Naive thymus-derived CD4-positive, alpha-beta T cell (primary cell): Measurements from ENCODE around the gene ANKRD36B. TPM values are rescaled to one million over a fixed set of nuclear protein-coding genes. Genes with fewer than 3 reads are reported as not detected.
A peak's percentile ranks its signal among the peaks of the same experiment; 100 is the strongest.
"Not testable (repeated sequence)": the region's sequence is repeated elsewhere in the genome, so short reads cannot be mapped to it uniquely, and the experiment has no call there.

ENCODE experiments used
- ATAC-seq: fragments of 150-1000 bp; cut with Tn5 transposase; 2 replicates; pipeline ENCODE4 v1.10.0; 2021; ENCODE audit warnings: mild to moderate bottlenecking, moderate library complexity
- CTCF ChIA-PET: fragments of 350-600 bp; sonication (Branson Sonifier 250); formaldehyde crosslinking; loops from one replicate; lab custom pipeline; 2021; ENCODE audit warnings: antibody characterized with exemption; lab: Charles Lee
- POLR2A ChIA-PET: fragments of 350-600 bp; sonication (Branson Sonifier 250); formaldehyde crosslinking; loops from one replicate; lab custom pipeline; 2021; ENCODE audit warnings: antibody characterized with exemption, inconsistent platforms; lab: Charles Lee
- DNase-seq, 9 donors: peaks; one replicate each; pipeline versions ENCODE4 v3.0.0 to v3.0.0-alpha.2; 2020 to 2022; ENCODE audit warnings: mixed read lengths in 1 of 9
- H3K27ac ChIP-seq: one replicate; pipeline ENCODE4 v1.7.0; 2013; ENCODE audit warnings: mild to moderate bottlenecking, low read depth, low read length, moderate library complexity
- H3K27me3 ChIP-seq, 2 donors: one replicate each; pipeline ENCODE4 v1.7.0; 2013; ENCODE audit warnings: low read length in 2 of 2, mild to moderate bottlenecking in 2 of 2, moderate library complexity in 2 of 2; ENCODE audit not compliant: control insufficient read depth in 2 of 2, insufficient read depth in 2 of 2
- H3K36me3 ChIP-seq, 3 experiments: 1 replicate in 2 of 3; 2 replicates in 1 of 3; pipeline ENCODE4 v1.7.0; 2013; ENCODE audit warnings: low read length in 3 of 3, mild to moderate bottlenecking in 3 of 3, moderate library complexity in 1 of 3; ENCODE audit not compliant: insufficient read depth in 3 of 3, control insufficient read depth in 2 of 3
- H3K4me1 ChIP-seq, 2 donors: one replicate each; pipeline ENCODE4 v1.7.0; 2013; ENCODE audit warnings: low read length in 2 of 2, mild to moderate bottlenecking in 2 of 2, moderate library complexity in 1 of 2; ENCODE audit not compliant: control insufficient read depth in 2 of 2, insufficient read depth in 2 of 2
- H3K4me3 ChIP-seq: 2 replicates; pipeline ENCODE4 v1.7.0; 2013; ENCODE audit warnings: mild to moderate bottlenecking, low read length
- H3K9me3 ChIP-seq, 3 experiments: 1 replicate in 2 of 3; 2 replicates in 1 of 3; pipeline ENCODE4 v1.7.0; 2013; ENCODE audit warnings: low read length in 3 of 3; ENCODE audit not compliant: control insufficient read depth in 2 of 3
- H3K27ac Mint-ChIP-seq, 9 donors: one replicate each; pipeline ENCODE4 v1.8.0; 2020 to 2022; ENCODE audit warnings: mixed read lengths in 9 of 9, mild to moderate bottlenecking in 8 of 9, moderate library complexity in 5 of 9, inconsistent platforms in 2 of 9
- H3K27me3 Mint-ChIP-seq, 5 donors: one replicate each; pipeline ENCODE4 v1.8.0; 2021 to 2022; ENCODE audit warnings: mixed read lengths in 5 of 5, mild to moderate bottlenecking in 1 of 5
- H3K36me3 Mint-ChIP-seq, 5 donors: one replicate each; pipeline ENCODE4 v1.8.0; 2020 to 2022; ENCODE audit warnings: mixed read lengths in 5 of 5, mild to moderate bottlenecking in 3 of 5, inconsistent platforms in 1 of 5
- H3K4me1 Mint-ChIP-seq, 7 donors: one replicate each; pipeline ENCODE4 v1.8.0; 2020 to 2022; ENCODE audit warnings: mixed read lengths in 7 of 7, mild to moderate bottlenecking in 3 of 7, inconsistent platforms in 1 of 7
- H3K4me3 Mint-ChIP-seq, 10 donors: one replicate each; pipeline ENCODE4 v1.8.0; 2020 to 2022; ENCODE audit warnings: mild to moderate bottlenecking in 10 of 10, mixed read lengths in 10 of 10, moderate library complexity in 6 of 10, inconsistent platforms in 2 of 10
- H3K9me3 Mint-ChIP-seq, 11 donors: one replicate each; pipeline ENCODE4 v1.8.0; 2020 to 2022; ENCODE audit warnings: mixed read lengths in 11 of 11, mild to moderate bottlenecking in 4 of 11, inconsistent platforms in 1 of 11, moderate library complexity in 1 of 11
- intact Hi-C, 2 donors: fragments of 100-400 bp; cut with micrococcal nuclease; formaldehyde crosslinking; loops; one replicate each; pipeline ENCODE4 v1.15.1; 2023
- polyA plus RNA-seq, 2 donors: library from polyadenylated mRNA; unstranded; fragments of 300-500 nt; fragmentation: Illumina TruSeq; gene quantifications; one replicate each; pipeline ENCODE4 v1.2.3, GENCODE V29; 2021
- total RNA-seq, 6 experiments: library from RNA in 5 of 6; stranded (reverse) in 5 of 6; gene quantifications; 1 replicate in 5 of 6; 2 replicates in 1 of 6; pipeline ENCODE4 v1.2.3 and lab custom pipeline; 2021 to 2026

ANKRD36B gene
- total and polyA plus RNA-seq, 7 experiments from 2014 or later, result 17.1 to 81.3 (median 70.6) TPM

DNA sequence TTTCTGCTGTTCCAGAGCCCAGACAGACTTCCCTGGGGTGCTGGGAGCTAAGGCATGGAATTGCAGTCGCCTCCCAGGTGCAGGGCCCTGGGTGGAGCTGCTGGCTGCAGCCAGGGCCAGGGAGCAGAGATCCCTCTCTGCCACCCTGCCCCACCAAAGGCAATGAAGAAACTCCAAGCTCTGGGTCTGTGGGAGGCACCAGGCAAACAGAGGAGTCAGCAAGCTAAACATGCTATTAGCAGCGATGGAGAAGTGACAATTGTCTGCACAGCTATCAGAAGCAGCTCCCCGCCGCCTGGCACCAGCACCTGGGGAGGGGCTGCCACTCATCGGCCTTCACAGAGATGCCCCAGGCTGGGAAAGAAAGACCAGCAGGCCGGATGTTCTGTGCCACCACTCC, 28.2 kb upstream of the ANKRD36B start:
- Mint-ChIP-seq H3K27me3 (no peaks in the 10 kb centered on the region), H3K36me3 (no peaks in the 10 kb centered on the region), H3K27ac (no peak overlapping the region), H3K4me1 (no peaks in the 10 kb centered on the region), H3K4me3 (no peak overlapping the region), H3K9me3 (no peaks in the 10 kb centered on the region)
- POLR2A ChIA-PET, result no interaction called here
- Histone ChIP-seq H3K27me3 (no peaks in the 10 kb centered on the region), H3K36me3 (no peaks in the 10 kb centered on the region), H3K9me3 (no peaks in the 10 kb centered on the region), H3K4me3 (no peak overlapping the region), H3K4me1 (no peaks in the 10 kb centered on the region), H3K27ac (no peak overlapping the region)
- no peak for ATAC-seq
- CTCF ChIA-PET, result no interaction called here
- no peak for DNase-seq
- intact Hi-C loops, result no loop called here

GRCh38 chr2:97615746-97616145, 26.1 kb upstream of the ANKRD36B start:
- POLR2A ChIA-PET, CTCF ChIA-PET, H3K27ac ChIP-seq, H3K9me3 ChIP-seq, H3K27ac Mint-ChIP-seq, ATAC-seq, H3K4me3 Mint-ChIP-seq, H3K9me3 Mint-ChIP-seq, H3K27me3 ChIP-seq, H3K36me3 ChIP-seq, H3K27me3 Mint-ChIP-seq, intact Hi-C loops, H3K4me1 ChIP-seq, DNase-seq, H3K4me1 Mint-ChIP-seq, H3K4me3 ChIP-seq, H3K36me3 Mint-ChIP-seq: not testable (repeated sequence)

GRCh38 chr2:97611895-97612294, 22.2 kb upstream of the ANKRD36B start:
- H3K27ac Mint-ChIP-seq, H3K9me3 Mint-ChIP-seq, H3K27me3 ChIP-seq, CTCF ChIA-PET, H3K4me1 ChIP-seq, H3K4me3 Mint-ChIP-seq, H3K4me3 ChIP-seq, H3K9me3 ChIP-seq, H3K27ac ChIP-seq, intact Hi-C loops, DNase-seq, ATAC-seq, H3K36me3 ChIP-seq, H3K4me1 Mint-ChIP-seq, H3K36me3 Mint-ChIP-seq, H3K27me3 Mint-ChIP-seq, POLR2A ChIA-PET: not testable (repeated sequence)

GRCh38 chr2:97608745-97609144, 19.1 kb upstream of the ANKRD36B start:
- H3K27ac ChIP-seq, H3K36me3 ChIP-seq, H3K9me3 ChIP-seq, POLR2A ChIA-PET, CTCF ChIA-PET, intact Hi-C loops, H3K4me1 ChIP-seq, H3K36me3 Mint-ChIP-seq, H3K4me3 ChIP-seq, ATAC-seq, H3K27me3 ChIP-seq, H3K27me3 Mint-ChIP-seq, H3K9me3 Mint-ChIP-seq, H3K4me3 Mint-ChIP-seq, H3K4me1 Mint-ChIP-seq, H3K27ac Mint-ChIP-seq, DNase-seq: not testable (repeated sequence)

DNA sequence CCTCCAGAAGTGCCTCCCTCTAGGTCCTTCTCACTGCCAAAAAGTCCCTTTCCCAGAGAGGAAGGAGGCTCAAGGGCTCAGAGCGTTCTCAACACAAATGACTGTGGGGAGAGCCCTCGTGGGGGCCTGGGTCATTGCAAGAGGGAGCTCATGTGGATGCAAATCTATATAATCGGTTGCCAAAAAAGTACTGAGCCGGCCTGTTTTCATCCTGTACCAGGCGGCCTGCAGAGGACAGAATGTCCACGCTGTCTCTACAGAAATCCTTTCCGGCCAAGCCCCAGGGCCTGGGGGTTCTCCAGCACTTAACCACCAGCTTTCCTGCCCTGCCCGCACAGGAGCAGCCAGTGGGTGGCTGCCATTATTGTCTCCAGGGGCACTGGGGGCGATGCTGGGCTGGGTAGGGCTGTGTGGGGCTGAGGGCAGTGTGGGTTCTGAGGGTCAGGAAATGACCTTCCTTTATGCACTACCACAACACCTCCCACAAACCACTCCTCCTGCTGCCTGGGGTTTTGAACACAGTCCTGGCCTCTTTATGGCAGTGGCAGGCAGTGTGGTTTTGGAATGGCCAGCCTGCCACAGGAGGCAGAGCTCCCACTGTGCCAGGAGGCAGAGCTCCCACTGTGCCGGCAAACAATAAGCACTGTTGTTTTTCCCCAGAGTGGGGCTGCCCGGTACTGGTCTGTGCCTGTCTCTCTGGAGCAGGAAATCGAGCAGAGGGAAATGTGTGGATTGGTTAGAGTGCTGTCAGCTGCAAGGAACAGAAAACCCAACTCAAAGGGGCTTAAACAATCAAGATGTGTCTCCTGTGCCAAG, 16.1 kb upstream of the ANKRD36B start:
- DNase-seq, H3K27ac ChIP-seq, H3K4me1 ChIP-seq, H3K36me3 Mint-ChIP-seq, H3K4me3 Mint-ChIP-seq, intact Hi-C loops, ATAC-seq, H3K4me3 ChIP-seq, H3K9me3 ChIP-seq, POLR2A ChIA-PET, H3K9me3 Mint-ChIP-seq, H3K27me3 ChIP-seq, H3K27me3 Mint-ChIP-seq, H3K27ac Mint-ChIP-seq, CTCF ChIA-PET, H3K36me3 ChIP-seq: not testable (repeated sequence)
- peaks cover 5 to 13% (median 6%) of the 10 kb centered on the region in 7 donors for H3K4me1 Mint-ChIP-seq

GRCh38 chr2:97605109-97605508, 15.4 kb upstream of the ANKRD36B start:
- H3K4me1 ChIP-seq, intact Hi-C loops, H3K27ac Mint-ChIP-seq, H3K36me3 ChIP-seq, POLR2A ChIA-PET, H3K36me3 Mint-ChIP-seq, ATAC-seq, H3K9me3 ChIP-seq, H3K4me3 Mint-ChIP-seq, H3K4me3 ChIP-seq, CTCF ChIA-PET, H3K27me3 Mint-ChIP-seq, H3K27ac ChIP-seq, H3K27me3 ChIP-seq, H3K9me3 Mint-ChIP-seq, DNase-seq: not testable (repeated sequence)
- H3K4me1 Mint-ChIP-seq, result peaks cover 5 to 19% (median 6%) of the 10 kb centered on the region in 7 donors

GRCh38 chr2:97601537-97601936, 11.9 kb upstream of the ANKRD36B start:
- ATAC-seq, H3K9me3 Mint-ChIP-seq, H3K36me3 ChIP-seq, intact Hi-C loops, H3K9me3 ChIP-seq, H3K4me1 ChIP-seq, H3K36me3 Mint-ChIP-seq, H3K4me3 ChIP-seq, H3K27me3 ChIP-seq, H3K27ac ChIP-seq: not testable (repeated sequence)
- DNase-seq, result peak in 6 of 9 donors; percentile 1 to 39 (median 16)
- CTCF ChIA-PET, result interaction anchor here (0.9 kb wide), 1 partner anchor 11 kb away, joined by 3 read pairs; no protein-coding TSS in a partner anchor
- Mint-ChIP-seq H3K27me3 (peaks cover 0 to 38% (median 3%) of the 10 kb centered on the region in 5 donors), H3K4me1 (peaks cover 5 to 19% (median 6%) of the 10 kb centered on the region in 7 donors), H3K4me3 (peak overlapping the region in 2 of 10 donors; percentile 52 to 53), H3K27ac (peak overlapping the region in 2 of 9 donors; percentile 62 to 89)
- POLR2A ChIA-PET, result interaction anchor here (1.2 kb wide), 1 partner anchor 63 kb away, joined by 3 read pairs; the partner anchor contains the start of gene ACTR1B
